ENCODE data around the gene AIFM2.
"Not testable (repeated sequence)": the region's sequence is repeated elsewhere in the genome, so short reads cannot be mapped to it uniquely, and the experiment has no call there.

The AIFM2 gene

GRCh38 chr10:70094250-70094649 is 38.4 kb downstream of the AIFM2 start:
- no peak for DNase-seq (ENCODE audit: low read depth, low spot score)

- no peak for DNase-seq (ENCODE audit: low read depth, low spot score)
These were observed 39.2 kb downstream of the AIFM2 start for GRCh38 chr10:70093335-70093944.

GRCh38 chr10:70092389-70092718 is 40.3 kb downstream of the AIFM2 start:
- no peak for DNase-seq (ENCODE audit: low read depth, low spot score)

- no peak for DNase-seq (ENCODE audit: low read depth, low spot score)
These were observed 41.7 kb downstream of the AIFM2 start for GRCh38 chr10:70090951-70091350.

- no peak for DNase-seq (ENCODE audit: low read depth, low spot score)
These were observed 42.6 kb downstream of the AIFM2 start for GRCh38 chr10:70090013-70090412.

GRCh38 chr10:70088308-70088698 is 44.3 kb downstream of the AIFM2 start:
- no peak for DNase-seq (ENCODE audit: low read depth, low spot score)

- DNase-seq (ENCODE audit: low read depth, low spot score) = no peak
These were observed 44.9 kb downstream of the AIFM2 start for GRCh38 chr10:70087616-70088307.

GRCh38 chr10:70085975-70086613 is 46.5 kb downstream of the AIFM2 start:
- DNase-seq (ENCODE audit: low read depth, low spot score) = no peak

- no peak for DNase-seq (ENCODE audit: low read depth, low spot score)
These were observed 48.4 kb downstream of the AIFM2 start for GRCh38 chr10:70084189-70084588.

GRCh38 chr10:70080789-70081188 is 51.8 kb downstream of the AIFM2 start:
- DNase-seq (ENCODE audit: low read depth, low spot score) = not testable (repeated sequence)

- DNase-seq (ENCODE audit: low read depth, low spot score) = no peak
These were observed 53.7 kb downstream of the AIFM2 start for GRCh38 chr10:70078937-70079336.

GRCh38 chr10:70078329-70078728 is 54.3 kb downstream of the AIFM2 start:
- no peak for DNase-seq (ENCODE audit: low read depth, low spot score)

GRCh38 chr10:70074971-70075370 is 57.7 kb downstream of the AIFM2 start:
- DNase-seq (ENCODE audit: low read depth, low spot score) = no peak

GRCh38 chr10:70074165-70074564 is 58.5 kb downstream of the AIFM2 start:
- no peak for DNase-seq (ENCODE audit: low read depth, low spot score)

- no peak for DNase-seq (ENCODE audit: low read depth, low spot score)
These were observed 61.8 kb downstream of the AIFM2 start for GRCh38 chr10:70070834-70071233.

- DNase-seq (ENCODE audit: low read depth, low spot score) = no peak
These were observed 63.3 kb downstream of the AIFM2 start for GRCh38 chr10:70069346-70069745.

- DNase-seq (ENCODE audit: low read depth, low spot score) = no peak
These were observed 63.7 kb downstream of the AIFM2 start for GRCh38 chr10:70068925-70069324.

GRCh38 chr10:70067586-70067985 is 65.0 kb downstream of the AIFM2 start:
- DNase-seq (ENCODE audit: low read depth, low spot score) = no peak

GRCh38 chr10:70066190-70066589 is 66.4 kb downstream of the AIFM2 start:
- no peak for DNase-seq (ENCODE audit: low read depth, low spot score)

- no peak for DNase-seq (ENCODE audit: low read depth, low spot score)
These were observed 68.1 kb downstream of the AIFM2 start for GRCh38 chr10:70064486-70064885.

GRCh38 chr10:70063418-70064098 is 69.1 kb downstream of the AIFM2 start:
- DNase-seq (ENCODE audit: low read depth, low spot score) = no peak

All from brain pericyte (primary cell).